GM10847 (cell line): ENCODE measurements around the gene NGDN.

ENCODE experiments used
- POLR2A ChIP-seq: IDR thresholded peaks from 2 replicates; pipeline ENCODE4 v1.6.1; 2011; ENCODE audit not compliant: insufficient read length; ENCODE audit errors: extremely low read depth

The NGDN gene

DNA sequence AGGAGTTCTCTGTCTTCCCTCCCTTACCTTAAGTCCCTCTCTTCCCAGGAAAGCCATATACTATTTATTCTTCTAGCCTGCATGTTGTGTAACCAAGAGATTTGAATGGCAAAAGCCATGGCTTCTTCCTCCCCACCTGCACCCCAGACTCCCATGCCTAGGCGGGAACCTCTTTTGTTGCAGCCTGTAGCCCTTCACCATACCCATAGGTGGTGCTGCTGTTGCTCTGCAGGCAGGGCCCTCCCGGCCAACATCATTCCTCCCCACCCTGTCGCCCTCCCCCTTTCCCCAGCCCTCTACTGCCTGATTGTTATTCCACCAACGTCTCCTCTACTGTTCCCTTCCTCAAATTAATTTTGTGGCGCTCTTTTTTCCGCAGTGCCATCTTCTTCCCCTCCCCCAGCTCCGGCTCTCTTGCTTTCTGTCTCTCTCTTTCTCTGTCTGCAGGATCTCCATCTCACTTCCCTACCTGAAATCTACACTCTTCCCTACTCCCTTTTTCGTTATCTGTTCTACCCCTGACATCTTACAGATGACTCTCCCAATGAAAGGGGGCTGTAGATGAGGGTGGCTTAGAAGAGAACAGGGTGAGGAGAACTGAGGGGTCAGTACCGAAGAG, 13.8 kb downstream of the NGDN start:
- no peak for TF ChIP-seq POLR2A

DNA sequence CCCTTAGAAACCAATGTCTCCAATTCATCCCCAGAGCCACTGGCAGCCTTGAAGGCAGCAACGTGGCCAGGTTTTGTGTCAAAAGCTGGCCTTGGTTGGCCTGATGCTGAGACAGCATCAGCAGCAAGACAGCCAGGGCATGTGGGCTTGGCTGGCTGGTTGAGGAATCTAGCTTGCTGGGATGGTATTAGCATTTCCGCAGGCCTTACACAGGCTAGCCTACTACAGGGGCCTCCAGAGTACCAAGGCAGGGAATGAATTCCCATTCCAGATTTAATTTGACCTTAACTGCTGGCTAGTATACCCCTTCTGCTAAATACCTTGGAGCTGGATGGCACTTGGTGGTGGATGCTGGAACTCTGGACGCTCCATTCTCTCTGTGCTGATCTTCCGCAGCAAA, 15.8 kb downstream of the NGDN start:
- no peak for TF ChIP-seq POLR2A

DNA sequence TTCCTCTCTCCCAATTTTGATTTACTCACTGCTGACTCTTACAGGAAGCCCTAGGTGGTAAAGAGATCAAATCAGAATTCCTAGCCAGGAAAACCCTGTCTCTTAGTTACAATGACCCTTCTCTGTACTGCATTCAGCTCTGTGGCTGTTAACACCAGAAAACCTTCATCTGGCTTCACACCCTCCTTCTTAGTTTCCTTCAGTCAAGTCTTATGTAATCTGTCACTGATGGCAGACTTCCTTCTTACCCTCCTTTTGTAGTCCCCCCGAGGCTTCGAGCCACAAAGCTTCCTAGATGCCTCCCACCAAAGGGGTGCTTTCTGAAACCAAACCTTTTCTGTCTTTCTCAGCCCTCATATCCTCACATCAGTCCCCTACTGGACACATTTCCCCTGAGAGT, 16.5 kb downstream of the NGDN start:
- TF ChIP-seq POLR2A: no peak

DNA sequence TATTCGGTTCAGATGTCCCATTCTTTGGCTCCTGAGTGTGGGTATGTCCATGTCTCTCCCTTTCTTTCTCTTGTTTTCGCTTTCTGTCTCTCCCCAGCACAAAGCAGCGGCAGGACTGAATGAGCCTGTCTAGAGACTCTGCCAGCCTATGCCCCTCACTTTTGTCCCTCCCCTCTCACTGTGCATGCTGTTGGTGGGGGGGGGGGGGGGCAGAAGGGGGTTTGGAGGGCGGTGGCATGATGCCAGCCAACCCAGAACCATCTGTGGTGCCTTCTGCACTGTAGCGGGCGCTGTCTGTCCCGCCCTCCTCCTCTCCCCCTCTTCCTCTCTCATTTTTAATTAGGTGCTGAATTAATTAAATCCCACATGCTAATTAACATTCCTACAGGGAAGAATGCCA, 17.7 kb downstream of the NGDN start:
- no peak for TF ChIP-seq POLR2A

DNA sequence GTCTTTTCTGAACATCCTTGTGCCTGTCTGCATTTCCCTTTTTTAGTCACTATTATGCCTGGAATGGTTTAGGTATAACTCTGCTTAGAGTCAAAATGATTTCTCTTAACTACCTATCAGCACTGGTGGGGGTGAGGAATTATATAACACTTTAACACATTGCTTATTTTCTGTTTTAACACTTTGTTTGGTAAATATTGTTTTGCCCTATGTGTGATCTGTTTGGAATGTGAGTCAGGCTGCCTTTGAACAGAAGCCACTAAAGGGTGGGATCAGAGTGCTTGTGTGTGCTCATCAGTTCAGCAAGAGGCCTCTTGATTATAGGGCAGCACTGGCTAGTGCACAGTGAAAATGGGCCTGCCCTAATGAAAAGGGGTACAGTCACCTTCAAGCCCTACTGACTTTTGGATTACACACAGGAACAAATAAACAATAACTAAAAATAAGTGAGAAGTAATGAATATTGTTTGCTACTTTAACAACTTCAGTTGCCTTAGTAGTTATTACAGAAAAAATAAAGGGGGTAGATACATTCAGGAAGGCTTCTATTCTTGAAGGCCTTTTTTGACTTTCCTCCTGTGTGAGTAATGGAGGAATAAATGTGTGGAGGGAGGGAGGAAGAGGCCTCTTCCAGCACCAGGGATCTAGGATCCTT, 23.2 kb downstream of the NGDN start:
- no peak for TF ChIP-seq POLR2A

DNA sequence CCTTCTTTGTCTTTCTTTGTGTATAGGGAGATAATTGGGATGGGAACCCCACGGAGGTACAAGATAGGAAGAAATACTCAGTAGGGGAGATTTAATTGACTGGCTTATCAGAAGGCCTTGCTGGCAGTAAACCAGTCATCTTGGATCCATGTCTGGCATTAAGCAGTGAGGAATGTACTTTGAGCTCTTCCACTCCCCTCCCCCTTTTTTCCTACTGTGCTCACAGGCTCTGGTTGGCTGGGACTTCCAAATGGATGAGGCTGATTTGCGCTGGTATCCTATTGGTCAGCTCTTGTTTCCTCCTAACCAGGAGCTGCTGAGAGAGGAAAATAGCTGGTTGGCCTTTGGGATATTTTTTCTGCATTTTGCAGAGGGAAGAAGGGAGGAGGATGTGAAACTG, 24.7 kb downstream of the NGDN start:
- no peak for TF ChIP-seq POLR2A

DNA sequence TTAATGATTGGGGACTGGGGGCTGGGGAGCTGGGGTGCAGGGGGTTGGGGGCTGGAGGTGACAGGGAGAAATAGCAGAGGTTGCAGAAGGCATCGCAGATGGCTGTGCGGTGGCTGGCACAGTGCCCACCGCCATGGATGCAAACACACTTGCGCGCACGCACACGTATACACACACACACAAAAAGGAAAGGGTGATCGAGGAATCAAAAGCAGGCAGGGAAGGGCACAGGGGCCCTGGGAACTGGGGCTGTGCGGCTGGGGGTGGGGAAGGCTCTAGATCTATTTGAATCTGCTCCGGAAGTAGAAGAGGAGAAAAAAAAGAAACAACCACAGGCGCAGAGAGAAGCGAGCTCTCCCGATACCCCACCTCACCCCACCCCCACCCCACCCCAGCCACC, 42.7 kb downstream of the NGDN start:
- no peak for TF ChIP-seq POLR2A

DNA sequence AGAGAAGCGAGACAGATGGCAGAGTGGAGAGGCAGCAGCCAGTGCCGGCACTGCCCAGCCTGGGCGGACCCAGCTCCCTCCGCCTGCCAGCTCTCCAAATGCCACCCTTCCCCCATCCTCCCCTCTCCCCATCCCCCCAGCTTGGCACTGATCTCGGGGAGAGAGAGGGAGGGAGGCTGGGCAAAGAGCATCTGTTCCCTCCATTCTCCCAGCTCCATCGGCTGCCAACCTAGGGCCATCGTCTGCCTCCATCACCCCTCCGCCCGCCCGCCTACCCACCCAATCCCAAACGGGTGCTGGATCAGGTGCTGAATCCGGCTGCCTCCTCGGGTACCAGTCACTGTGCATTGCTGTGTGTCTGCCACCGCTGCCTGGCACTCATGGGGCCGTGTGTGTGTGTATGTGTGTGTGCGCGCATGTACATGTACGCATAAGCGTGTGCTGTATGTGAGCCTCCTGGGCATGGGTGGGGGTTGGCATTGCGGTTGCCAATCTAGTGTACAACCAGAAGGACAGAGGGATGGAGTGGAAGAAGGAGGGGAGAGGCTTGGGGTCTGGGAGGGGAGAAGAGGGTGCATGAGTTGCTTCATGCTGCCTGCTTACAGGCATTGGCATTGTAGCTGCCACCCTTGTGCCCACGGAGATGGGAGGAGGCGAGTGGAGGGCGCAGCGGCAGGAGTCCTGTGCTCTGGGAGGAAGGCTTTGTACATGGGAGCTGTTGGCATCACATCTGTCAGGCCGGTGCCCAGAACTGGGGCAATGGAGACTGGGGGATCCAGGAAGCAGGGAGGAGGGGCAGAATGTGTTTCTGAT, 43.7 kb downstream of the NGDN start:
- no peak for TF ChIP-seq POLR2A

DNA sequence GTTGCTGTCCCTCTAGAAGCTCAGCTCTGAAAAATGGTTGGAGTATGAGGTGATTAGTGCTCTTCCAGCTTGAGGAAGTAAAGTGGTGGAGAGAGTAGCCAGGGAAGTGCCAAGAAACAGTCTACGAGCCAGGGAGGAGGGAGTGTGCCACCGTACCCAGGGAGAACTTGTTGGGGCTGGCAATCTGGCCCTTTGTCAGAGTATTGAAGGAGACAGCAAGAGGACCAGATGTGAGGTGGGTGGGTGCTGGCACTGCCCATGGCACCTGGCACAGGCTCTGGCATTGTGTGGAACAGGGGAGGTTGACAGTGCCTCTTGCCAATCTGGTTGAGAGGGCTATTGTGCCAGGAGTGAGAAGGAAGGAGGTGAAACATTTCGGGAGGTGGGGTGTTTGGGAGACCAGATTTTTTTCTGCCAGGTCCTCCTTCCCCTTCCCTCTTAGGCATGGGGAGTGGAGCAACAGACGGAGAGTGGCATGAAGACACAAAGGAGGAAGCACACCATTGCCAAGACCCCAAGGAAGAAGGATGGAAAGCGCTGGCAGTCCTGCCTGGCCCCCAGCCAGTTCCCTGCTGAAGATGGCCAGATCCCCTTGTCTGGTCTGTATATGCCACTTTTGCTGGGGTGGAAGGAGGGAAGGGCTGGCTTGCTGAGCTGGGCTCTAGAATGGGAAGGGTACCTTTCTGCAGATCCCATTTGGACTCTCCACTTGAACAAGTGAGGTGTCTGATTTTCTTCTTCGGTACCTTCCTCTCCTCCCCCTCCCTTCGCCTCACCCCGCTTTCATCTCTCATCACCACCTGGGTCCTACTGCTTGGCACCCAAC, 44.5 kb downstream of the NGDN start:
- no peak for TF ChIP-seq POLR2A

DNA sequence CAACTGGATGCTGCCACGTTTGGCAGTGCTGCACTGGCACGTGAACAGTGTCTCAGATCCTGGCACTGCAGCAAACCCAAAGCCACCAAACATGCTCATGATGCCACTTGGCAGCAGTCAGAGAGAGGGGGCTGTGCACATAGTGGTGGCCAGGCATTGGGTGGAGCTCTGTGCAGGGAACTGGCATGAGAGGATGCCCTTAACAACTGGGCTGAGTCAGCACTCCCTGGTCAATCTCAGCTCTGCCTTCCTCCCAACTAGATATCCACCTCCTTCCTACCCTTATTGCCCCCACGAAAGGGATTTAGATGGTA, 45.1 kb downstream of the NGDN start:
- TF ChIP-seq POLR2A: no peak

DNA sequence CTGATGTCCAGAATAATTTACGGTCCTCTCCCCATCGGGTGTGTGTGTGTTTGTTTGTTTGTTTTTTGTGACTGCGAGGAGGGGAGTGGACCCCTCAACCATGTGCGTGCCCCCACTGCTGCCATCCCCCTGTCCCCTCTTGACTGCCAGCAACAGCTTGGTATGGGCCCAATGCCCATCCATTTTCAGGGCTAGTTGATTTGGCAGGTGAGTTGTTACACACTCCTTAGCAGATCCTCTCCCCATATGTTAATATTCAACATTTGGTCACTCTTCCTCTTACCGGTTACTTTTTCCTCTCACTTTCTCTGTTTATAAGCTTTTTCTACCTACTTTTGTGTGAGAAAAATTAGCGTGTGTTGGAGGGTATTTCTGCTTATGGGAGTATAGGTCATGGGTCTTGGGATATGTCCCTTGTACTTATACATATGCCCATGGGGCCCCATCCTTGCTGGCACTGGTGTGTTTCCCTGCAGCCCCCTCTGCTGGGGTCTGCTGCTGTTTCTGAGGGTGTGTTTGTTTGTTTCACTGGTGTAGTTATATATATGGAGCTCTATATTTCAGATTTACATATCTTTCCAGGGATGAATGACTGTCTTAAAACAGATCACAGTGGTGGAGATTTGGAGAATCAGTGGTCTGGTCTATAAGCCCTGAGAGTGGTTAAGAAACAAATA, 48.3 kb downstream of the NGDN start:
- no peak for TF ChIP-seq POLR2A

DNA sequence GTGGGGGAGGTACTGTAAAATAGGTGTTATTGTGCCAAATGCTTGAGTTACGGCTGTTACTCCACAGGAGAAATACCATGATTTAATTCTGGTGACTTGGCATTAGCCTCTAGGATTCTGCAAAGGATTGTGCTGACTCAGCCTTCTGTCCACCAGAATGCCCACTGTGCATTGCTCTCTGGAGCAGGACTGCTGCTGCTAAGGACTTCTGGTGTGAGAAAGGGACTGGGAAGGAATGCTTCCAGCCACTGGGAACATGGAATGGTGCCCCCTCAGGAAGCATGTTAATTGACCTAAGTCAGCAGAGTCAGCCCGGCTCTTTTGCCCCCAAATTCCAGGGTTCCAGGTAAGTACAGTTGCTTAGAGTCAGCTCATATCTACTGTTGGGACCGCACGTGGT, 49.2 kb downstream of the NGDN start:
- no peak for TF ChIP-seq POLR2A

DNA sequence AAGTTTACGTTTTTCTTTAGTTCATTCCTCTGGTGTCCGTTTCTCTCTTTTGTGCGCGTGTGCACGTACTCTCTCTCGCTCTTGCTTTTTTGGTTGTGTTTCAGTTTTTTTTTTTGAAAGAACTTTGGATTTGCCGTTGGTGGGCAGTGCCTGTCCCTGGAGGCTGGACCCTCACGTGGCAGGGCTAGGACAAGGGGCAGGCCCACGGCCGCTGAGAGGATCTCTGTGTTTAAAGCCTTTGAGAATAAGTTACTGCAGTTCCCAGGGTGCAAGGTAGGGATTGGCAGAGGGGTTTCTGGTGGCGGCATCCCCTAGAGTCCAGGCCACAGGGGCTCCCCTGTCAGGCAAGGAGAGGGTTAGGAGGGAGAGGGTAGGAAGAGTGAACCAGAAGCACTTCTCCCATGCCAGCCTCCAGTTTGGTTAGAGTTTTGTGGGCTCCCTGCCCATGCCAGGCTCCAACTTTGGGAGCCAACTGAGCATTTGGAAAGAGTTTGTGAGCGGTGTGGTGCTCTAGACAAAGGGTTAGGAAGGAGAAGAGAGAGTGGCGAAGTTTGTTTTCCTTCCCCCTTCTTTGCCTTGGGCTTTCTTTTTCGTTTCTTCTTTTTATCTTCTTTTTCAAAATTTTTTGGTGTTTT, 51.5 kb downstream of the NGDN start:
- TF ChIP-seq POLR2A: no peak

DNA sequence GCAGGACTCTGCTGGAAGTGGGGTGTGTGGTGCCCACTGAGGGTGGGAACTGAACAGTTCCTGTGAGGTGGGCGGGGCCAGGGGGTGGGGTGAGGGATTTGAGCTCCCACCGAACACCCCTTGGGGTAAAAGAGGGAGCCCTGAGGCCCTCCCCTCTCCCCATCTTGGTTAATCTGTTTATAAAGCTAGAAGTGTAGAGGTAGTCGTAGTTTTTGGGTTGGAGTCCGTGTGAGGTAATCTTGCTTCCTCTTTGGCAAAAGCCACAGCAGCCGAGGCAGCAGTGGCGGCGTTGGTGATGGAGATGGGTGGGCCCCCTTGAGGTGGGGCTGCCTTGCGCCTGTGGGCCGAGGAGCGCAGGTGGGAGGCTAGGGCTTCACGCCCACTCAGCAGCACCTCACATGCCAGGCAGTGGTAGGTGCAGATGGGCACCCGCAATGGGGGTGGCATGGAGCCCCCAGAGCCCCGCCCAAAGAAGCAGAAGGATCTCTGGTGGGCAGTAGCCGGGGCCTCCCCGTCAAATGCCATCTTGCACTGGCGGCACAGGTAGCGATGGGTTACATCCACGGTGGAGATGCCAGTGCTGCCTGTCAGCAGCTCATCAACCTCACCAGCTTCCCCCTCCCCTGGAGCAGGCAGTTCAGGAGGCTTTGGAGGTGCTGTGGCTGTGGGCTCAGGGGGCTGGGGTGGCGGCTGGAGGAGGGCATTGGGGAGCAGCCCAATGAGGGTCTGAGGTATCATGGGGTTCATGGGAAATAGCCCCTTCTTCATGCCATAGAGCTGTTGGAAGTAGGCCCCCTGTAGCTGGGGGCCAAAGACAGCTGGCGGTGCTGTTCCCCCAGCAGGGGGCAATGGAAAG, 52.5 kb downstream of the NGDN start:
- no peak for TF ChIP-seq POLR2A
